Body of pancreas (tissue), 4 donors: Measurements from ENCODE around the gene CTCF.

Source experiments
- CTCF ChIP-seq, 7 experiments: fragments of 450-650 bp in 4 of 7; fragments of 200-600 bp in 3 of 7; sonication (generic) in 3 of 7; IDR thresholded peaks; one replicate each; pipeline ENCODE4 v1.5.1; 2016 to 2019; ENCODE audit warnings: antibody characterized with exemption in 7 of 7
- POLR2A ChIP-seq, 3 donors: fragments of 450-650 bp; IDR thresholded peaks; one replicate each; pipeline ENCODE4 v1.6.1; 2016; ENCODE audit warnings: antibody characterized with exemption in 3 of 3, mild to moderate bottlenecking in 2 of 3

GRCh38 chr16:67526149-67526791, 36.1 kb upstream of the CTCF start:
- TF ChIP-seq POLR2A (IDR thresholded peaks at IDR 0.05) (no peak), CTCF (IDR thresholded peaks at IDR 0.05) (no peak)
